ENCODE data around the gene BAD.

Gene BAD

DNA sequence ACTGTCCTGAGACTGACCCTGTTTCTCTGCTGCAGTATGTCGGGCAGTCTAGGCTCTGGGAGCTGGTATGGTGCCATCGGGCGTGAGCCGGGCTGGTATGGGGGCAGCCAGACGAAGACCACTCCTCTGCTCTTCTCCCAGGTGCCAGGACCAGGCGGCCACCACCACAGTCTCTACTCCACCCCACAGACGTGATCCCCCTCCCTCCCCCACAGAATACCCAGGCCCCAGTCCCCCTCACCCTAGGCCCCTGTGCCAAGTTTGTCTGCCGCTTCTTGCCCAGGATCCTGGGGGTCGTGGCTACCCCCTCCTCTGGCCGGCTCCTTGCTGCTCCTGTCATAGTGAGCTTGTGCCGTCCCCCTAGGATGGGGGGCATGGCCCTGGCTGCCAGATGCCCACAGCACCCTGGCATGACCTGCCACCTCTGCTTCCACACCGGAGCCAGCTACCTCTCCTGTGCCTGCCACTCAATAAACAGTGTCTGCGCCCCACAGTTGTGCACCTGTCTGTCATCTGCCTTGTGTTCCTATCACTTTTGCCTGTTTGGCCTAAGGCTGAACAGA, 4.6 kb upstream of the BAD start (continued):
- no peak for TF ChIP-seq TOX (CRISPR knock-in tag; IDR thresholded peaks at IDR 0.05; ENCODE audit: borderline replicate concordance)
- TF ChIP-seq, protein P1, sequence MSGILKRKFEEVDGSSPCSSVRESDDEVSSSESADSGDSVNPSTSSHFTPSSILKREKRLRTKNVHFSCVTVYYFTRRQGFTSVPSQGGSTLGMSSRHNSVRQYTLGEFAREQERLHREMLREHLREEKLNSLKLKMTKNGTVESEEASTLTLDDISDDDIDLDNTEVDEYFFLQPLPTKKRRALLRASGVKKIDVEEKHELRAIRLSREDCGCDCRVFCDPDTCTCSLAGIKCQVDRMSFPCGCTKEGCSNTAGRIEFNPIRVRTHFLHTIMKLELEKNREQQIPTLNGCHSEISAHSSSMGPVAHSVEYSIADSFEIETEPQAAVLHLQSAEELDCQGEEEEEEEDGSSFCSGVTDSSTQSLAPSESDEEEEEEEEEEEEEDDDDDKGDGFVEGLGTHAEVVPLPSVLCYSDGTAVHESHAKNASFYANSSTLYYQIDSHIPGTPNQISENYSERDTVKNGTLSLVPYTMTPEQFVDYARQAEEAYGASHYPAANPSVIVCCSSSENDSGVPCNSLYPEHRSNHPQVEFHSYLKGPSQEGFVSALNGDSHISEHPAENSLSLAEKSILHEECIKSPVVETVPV (CRISPR knock-in tag; IDR thresholded peaks at IDR 0.05), result no peak

DNA sequence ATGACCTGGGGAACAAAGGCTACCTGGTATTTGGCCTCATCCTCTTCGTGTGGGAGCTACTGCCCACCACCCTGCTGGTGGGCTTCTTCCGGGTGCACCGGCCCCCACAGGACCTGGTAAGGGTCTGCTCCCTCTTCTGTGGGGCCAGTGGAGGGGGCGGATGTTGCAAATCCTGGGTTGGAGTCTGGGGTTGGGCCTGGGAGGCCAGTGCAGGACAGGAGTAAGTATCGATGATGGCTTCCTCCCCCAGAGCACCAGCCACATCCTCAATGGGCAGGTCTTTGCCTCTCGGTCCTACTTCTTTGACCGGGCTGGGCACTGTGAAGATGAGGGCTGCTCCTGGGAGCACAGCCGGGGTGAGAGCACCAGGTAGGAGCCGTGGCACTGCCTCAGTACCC, 3.9 kb upstream of the BAD start:
- ATAC-seq, result no peak
- TF ChIP-seq RARB (CRISPR knock-in tag; IDR thresholded peaks at IDR 0.05) (no peak), PPARA (CRISPR knock-in tag; IDR thresholded peaks at IDR 0.05; ENCODE audit: borderline replicate concordance) (no peak), ZFP30 (CRISPR knock-in tag; IDR thresholded peaks at IDR 0.05) (no peak), ZFP3 (CRISPR knock-in tag; IDR thresholded peaks at IDR 0.05) (no peak), BACH2 (CRISPR knock-in tag; IDR thresholded peaks at IDR 0.05; ENCODE audit: borderline replicate concordance) (no peak), ZC3H10 (CRISPR knock-in tag; IDR thresholded peaks at IDR 0.05) (no peak), ZNF70 (CRISPR knock-in tag; IDR thresholded peaks at IDR 0.05) (no peak), TOX (CRISPR knock-in tag; IDR thresholded peaks at IDR 0.05; ENCODE audit: borderline replicate concordance) (no peak), ARNTL (CRISPR knock-in tag; IDR thresholded peaks at IDR 0.05; ENCODE audit: borderline replicate concordance, low read depth) (no peak), ZNF565 (CRISPR knock-in tag; conservative IDR thresholded peaks at IDR 0.05; ENCODE audit: low read depth) (no peak)
- TF ChIP-seq, protein P2, sequence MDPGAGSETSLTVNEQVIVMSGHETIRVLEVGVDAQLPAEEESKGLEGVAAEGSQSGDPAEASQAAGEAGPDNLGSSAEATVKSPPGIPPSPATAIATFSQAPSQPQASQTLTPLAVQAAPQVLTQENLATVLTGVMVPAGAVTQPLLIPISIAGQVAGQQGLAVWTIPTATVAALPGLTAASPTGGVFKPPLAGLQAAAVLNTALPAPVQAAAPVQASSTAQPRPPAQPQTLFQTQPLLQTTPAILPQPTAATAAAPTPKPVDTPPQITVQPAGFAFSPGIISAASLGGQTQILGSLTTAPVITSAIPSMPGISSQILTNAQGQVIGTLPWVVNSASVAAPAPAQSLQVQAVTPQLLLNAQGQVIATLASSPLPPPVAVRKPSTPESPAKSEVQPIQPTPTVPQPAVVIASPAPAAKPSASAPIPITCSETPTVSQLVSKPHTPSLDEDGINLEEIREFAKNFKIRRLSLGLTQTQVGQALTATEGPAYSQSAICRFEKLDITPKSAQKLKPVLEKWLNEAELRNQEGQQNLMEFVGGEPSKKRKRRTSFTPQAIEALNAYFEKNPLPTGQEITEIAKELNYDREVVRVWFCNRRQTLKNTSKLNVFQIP (CRISPR knock-in tag; IDR thresholded peaks at IDR 0.05; ENCODE audit: borderline replicate concordance, low read depth), result no peak
- TF ChIP-seq, protein P3, sequence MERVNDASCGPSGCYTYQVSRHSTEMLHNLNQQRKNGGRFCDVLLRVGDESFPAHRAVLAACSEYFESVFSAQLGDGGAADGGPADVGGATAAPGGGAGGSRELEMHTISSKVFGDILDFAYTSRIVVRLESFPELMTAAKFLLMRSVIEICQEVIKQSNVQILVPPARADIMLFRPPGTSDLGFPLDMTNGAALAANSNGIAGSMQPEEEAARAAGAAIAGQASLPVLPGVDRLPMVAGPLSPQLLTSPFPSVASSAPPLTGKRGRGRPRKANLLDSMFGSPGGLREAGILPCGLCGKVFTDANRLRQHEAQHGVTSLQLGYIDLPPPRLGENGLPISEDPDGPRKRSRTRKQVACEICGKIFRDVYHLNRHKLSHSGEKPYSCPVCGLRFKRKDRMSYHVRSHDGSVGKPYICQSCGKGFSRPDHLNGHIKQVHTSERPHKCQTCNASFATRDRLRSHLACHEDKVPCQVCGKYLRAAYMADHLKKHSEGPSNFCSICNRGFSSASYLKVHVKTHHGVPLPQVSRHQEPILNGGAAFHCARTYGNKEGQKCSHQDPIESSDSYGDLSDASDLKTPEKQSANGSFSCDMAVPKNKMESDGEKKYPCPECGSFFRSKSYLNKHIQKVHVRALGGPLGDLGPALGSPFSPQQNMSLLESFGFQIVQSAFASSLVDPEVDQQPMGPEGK (CRISPR knock-in tag; IDR thresholded peaks at IDR 0.05; ENCODE audit: borderline replicate concordance), result no peak
- TF ChIP-seq, protein P1 (CRISPR knock-in tag; IDR thresholded peaks at IDR 0.05), result no peak
- TF ChIP-seq, protein P4, sequence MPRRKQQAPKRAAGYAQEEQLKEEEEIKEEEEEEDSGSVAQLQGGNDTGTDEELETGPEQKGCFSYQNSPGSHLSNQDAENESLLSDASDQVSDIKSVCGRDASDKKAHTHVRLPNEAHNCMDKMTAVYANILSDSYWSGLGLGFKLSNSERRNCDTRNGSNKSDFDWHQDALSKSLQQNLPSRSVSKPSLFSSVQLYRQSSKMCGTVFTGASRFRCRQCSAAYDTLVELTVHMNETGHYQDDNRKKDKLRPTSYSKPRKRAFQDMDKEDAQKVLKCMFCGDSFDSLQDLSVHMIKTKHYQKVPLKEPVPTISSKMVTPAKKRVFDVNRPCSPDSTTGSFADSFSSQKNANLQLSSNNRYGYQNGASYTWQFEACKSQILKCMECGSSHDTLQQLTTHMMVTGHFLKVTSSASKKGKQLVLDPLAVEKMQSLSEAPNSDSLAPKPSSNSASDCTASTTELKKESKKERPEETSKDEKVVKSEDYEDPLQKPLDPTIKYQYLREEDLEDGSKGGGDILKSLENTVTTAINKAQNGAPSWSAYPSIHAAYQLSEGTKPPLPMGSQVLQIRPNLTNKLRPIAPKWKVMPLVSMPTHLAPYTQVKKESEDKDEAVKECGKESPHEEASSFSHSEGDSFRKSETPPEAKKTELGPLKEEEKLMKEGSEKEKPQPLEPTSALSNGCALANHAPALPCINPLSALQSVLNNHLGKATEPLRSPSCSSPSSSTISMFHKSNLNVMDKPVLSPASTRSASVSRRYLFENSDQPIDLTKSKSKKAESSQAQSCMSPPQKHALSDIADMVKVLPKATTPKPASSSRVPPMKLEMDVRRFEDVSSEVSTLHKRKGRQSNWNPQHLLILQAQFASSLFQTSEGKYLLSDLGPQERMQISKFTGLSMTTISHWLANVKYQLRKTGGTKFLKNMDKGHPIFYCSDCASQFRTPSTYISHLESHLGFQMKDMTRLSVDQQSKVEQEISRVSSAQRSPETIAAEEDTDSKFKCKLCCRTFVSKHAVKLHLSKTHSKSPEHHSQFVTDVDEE (CRISPR knock-in tag; IDR thresholded peaks at IDR 0.05), result no peak
- TF ChIP-seq, protein P5, sequence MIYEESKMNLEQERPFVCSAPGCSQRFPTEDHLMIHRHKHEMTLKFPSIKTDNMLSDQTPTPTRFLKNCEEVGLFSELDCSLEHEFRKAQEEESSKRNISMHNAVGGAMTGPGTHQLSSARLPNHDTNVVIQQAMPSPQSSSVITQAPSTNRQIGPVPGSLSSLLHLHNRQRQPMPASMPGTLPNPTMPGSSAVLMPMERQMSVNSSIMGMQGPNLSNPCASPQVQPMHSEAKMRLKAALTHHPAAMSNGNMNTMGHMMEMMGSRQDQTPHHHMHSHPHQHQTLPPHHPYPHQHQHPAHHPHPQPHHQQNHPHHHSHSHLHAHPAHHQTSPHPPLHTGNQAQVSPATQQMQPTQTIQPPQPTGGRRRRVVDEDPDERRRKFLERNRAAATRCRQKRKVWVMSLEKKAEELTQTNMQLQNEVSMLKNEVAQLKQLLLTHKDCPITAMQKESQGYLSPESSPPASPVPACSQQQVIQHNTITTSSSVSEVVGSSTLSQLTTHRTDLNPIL (CRISPR knock-in tag; IDR thresholded peaks at IDR 0.05; ENCODE audit: low read depth), result no peak

DNA sequence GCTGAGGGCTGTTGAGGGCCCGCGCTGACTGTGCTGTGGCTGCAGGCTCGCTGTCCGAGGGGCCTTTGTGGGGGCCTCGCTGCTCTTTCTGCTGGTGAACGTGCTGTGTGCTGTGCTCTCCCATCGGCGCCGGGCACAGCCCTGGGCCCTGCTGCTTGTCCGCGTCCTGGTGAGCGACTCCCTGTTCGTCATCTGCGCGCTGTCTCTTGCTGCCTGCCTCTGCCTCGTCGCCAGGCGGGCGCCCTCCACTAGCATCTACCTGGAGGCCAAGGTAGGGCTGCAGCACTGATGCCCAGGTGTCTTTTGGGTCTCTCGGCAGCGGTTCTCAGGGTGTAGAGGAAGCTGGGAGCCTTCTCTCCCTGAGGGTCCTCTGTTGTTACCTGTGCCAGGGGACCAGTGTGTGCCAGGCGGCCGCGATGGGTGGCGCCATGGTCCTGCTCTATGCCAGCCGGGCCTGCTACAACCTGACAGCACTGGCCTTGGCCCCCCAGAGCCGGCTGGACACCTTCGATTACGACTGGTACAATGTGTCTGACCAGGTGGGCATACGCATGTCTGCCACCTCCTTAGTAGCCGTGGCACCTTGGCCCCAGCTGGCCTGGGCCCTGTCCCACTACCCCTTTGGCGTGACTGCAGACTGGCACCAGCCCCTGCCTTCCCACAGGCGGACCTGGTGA, 3.3 kb upstream of the BAD start:
- TF ChIP-seq BACH2 (CRISPR knock-in tag; IDR thresholded peaks at IDR 0.05; ENCODE audit: borderline replicate concordance) (no peak), ZFP30 (CRISPR knock-in tag; IDR thresholded peaks at IDR 0.05) (no peak)
- TF ChIP-seq, protein P1 (CRISPR knock-in tag; IDR thresholded peaks at IDR 0.05), result no peak
- TF ChIP-seq, protein P5 (CRISPR knock-in tag; IDR thresholded peaks at IDR 0.05; ENCODE audit: low read depth), result no peak
- no peak for ATAC-seq
